ENCODE results near the gene CLIP2.
"Not testable (repeated sequence)": the region's sequence is repeated elsewhere in the genome, so short reads cannot be mapped to it uniquely, and the experiment has no call there.

The CLIP2 gene

DNA sequence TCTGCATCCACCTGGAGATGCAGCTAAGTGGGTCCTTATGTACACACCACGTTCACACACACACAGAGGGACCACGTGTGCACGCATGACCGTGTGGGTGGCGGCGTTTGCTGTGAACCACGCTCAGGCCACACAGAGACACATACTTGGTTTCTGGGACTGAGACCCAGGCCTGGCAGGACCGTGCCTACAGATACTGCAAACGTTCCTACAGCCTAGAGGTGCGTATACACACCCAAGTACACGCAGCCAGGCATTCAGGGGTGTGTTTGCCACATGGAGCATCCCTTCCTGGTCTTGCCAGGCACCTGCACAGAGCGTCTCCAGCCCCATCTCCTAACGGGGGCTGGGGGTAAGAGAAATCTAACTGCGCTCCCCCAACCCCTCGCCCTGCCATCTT, 115.5 kb downstream of the CLIP2 start:
- ChIA-PET CTCF (interaction anchor here (1.1 to 7.2 kb wide), 6 partner anchors 13 to 337 kb away, joined by 3 to 197 read pairs (median 4); partner anchors contain the start of gene LAT2), POLR2A (interaction anchor here (0.5 kb wide), 1 partner anchor 207 kb away, joined by 3 read pairs; no protein-coding TSS in a partner anchor)
- TF ChIP-seq CTCF (IDR thresholded peaks at IDR 0.05; ENCODE audit: control extremely low read depth, extremely low read depth, low read depth, missing control alignments), result no peak
- DNase-seq (ENCODE audit: extremely low spot score), result no peak

GRCh38 chr7:74405191-74405898, 116.1 kb downstream of the CLIP2 start:
- CTCF ChIA-PET, result interaction anchor here (1.2 to 7.2 kb wide), 6 partner anchors 12 to 338 kb away, joined by 4 to 197 read pairs (median 4); partner anchors contain the start of gene LAT2

DNA sequence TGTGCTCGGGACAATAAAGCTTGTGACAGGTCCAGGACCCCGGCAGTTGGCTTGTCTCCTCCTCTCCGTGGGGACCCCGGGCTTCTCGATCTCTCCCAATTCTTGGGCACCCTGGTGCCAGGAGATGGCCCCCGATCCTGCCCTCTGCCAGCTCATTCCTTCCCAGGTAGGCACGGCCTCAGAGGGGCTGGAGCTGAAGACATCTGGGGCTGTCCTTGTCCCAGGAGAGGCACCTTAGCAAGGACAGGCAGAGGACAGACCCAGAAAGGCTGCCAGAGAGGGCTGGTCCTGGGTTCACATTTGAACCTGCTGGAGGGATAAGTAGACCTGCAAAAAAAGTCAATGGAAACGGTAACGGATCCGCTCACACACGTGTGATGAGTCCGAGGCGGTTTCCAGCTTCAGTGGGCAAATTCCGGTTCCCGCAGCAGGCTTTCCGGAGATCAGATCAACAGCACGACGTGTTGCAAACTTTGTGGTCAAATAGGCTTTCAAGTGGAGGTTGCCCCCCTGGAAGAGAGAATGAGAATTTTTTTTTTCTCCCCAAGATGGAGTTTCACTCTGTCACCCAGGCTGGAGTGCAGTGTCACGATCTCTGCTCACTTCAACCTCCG, 116.8 kb downstream of the CLIP2 start:
- CTCF ChIA-PET, result interaction anchor here (1.1 to 7.2 kb wide), 6 partner anchors 10 to 339 kb away, joined by 4 to 197 read pairs (median 5); partner anchors contain the start of gene LAT2

More at GRCh38 chr7:74405191-74405898, 116.1 kb downstream of the CLIP2 start:
- TF ChIP-seq CTCF (IDR thresholded peaks at IDR 0.05; ENCODE audit: control extremely low read depth, extremely low read depth, low read depth, missing control alignments), result no peak
- POLR2A ChIA-PET, result interaction anchor here (0.6 kb wide), 1 partner anchor 23 kb away, joined by 4 read pairs; no protein-coding TSS in a partner anchor
- no peak for DNase-seq (ENCODE audit: extremely low spot score)

DNA sequence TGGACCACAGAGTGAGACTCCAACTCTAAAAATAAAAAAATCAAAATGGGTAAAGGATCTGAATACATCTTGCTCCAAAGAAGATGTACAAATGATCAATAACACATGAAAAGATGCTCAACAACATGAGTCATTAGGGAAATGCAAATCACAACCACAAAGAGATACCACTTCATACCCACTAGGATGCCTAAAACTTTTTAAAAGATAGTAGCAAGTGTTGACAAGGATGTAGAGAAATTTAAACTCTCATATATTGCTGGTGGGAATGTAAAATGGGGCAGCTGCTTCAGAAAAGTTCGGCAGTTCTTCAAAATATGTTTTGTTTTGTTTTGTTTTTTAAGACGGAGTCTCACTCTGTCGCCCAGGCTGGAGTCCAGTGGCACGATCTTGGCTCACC, 118.8 kb downstream of the CLIP2 start:
- no peak for TF ChIP-seq CTCF (IDR thresholded peaks at IDR 0.05; ENCODE audit: control extremely low read depth, extremely low read depth, low read depth, missing control alignments)
- DNase-seq (ENCODE audit: extremely low spot score), result no peak
- POLR2A ChIA-PET, result no interaction called here
- CTCF ChIA-PET, result interaction anchor here (1.2 to 1.6 kb wide), 2 partner anchors 197 to 201 kb away, joined by 3 to 6 read pairs; no protein-coding TSS in a partner anchor

More for the DNA sequence above, 116.8 kb downstream of the CLIP2 start:
- POLR2A ChIA-PET, result interaction anchor here (0.6 kb wide), 1 partner anchor 24 kb away, joined by 4 read pairs; no protein-coding TSS in a partner anchor
- TF ChIP-seq CTCF (IDR thresholded peaks at IDR 0.05; ENCODE audit: control extremely low read depth, extremely low read depth, low read depth, missing control alignments), result no peak
- DNase-seq (ENCODE audit: extremely low spot score), result no peak

GRCh38 chr7:74409571-74409970, 120.4 kb downstream of the CLIP2 start:
- CTCF ChIA-PET, result interaction anchor here (1.3 to 5.5 kb wide), 4 partner anchors 8 to 203 kb away, joined by 4 to 41 read pairs (median 4); no protein-coding TSS in a partner anchor
- TF ChIP-seq CTCF (IDR thresholded peaks at IDR 0.05; ENCODE audit: control extremely low read depth, extremely low read depth, low read depth, missing control alignments), result no peak
- no peak for DNase-seq (ENCODE audit: extremely low spot score)
- POLR2A ChIA-PET, result no interaction called here

DNA sequence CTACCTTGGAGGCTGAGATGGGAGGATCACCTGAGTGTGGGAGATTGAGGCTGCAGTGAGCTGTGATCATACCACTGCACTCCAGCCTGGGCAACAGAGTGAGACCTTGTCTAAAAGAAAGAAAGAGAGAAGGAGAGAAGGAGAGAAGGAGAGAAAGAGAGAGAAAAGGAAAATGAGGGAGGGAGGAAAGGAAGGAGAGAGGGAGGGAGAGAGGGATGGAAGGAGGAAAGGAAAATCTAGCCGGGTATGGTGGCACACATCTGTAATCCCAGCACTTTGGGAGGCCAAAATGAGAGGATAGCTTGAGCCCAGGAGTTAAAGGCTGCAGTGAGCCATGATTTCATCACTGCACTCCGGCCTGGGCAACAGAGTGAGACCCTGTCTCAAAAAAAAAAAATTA, 121.6 kb downstream of the CLIP2 start:
- ChIA-PET CTCF (interaction anchor here (1.3 to 5.5 kb wide), 4 partner anchors 9 to 204 kb away, joined by 4 to 41 read pairs (median 4); no protein-coding TSS in a partner anchor), POLR2A (no interaction called here)
- no peak for DNase-seq (ENCODE audit: extremely low spot score)
- TF ChIP-seq CTCF (IDR thresholded peaks at IDR 0.05; ENCODE audit: control extremely low read depth, extremely low read depth, low read depth, missing control alignments), result no peak

- POLR2A ChIA-PET; DNase-seq (ENCODE audit: extremely low spot score): not testable (repeated sequence)
- CTCF ChIA-PET, result interaction anchor here (2.1 to 5.5 kb wide), 3 partner anchors 9 to 155 kb away, joined by 5 to 41 read pairs (median 12); no protein-coding TSS in a partner anchor
Measured at GRCh38 chr7:74411571-74411970, 122.4 kb downstream of the CLIP2 start.

Measured in GM10248 (cell line).